Measurements from ENCODE around the gene SLC2A4.
"Not testable (repeated sequence)": the region's sequence is repeated elsewhere in the genome, so short reads cannot be mapped to it uniquely, and the experiment has no call there.

The SLC2A4 gene

GRCh38 chr17:7324438-7324779, 42.9 kb downstream of the SLC2A4 start:
- no peak for DNase-seq (ENCODE audit: low read depth, low spot score)

- no peak for DNase-seq (ENCODE audit: low read depth, low spot score)
These were observed 43.6 kb downstream of the SLC2A4 start for GRCh38 chr17:7325031-7325528.

- no peak for DNase-seq (ENCODE audit: low read depth, low spot score)
These were observed 44.7 kb downstream of the SLC2A4 start for GRCh38 chr17:7326186-7326585.

- DNase-seq (ENCODE audit: low read depth, low spot score) = no peak
These were observed 45.5 kb downstream of the SLC2A4 start for GRCh38 chr17:7327056-7327455.

- no peak for DNase-seq (ENCODE audit: low read depth, low spot score)
These were observed 46.0 kb downstream of the SLC2A4 start for GRCh38 chr17:7327501-7327900.

GRCh38 chr17:7328009-7328408, 46.5 kb downstream of the SLC2A4 start:
- no peak for DNase-seq (ENCODE audit: low read depth, low spot score)

GRCh38 chr17:7328840-7329373, 47.4 kb downstream of the SLC2A4 start, which contains the start of gene NEURL4:
NEURL4 (minus strand) TSS chr17:7329335; CDS start chr17:7329312, 23 bp downstream.
- no peak for DNase-seq (ENCODE audit: low read depth, low spot score)

- peak; percentile 88 for DNase-seq (ENCODE audit: low read depth, low spot score)
These were observed 48.0 kb downstream of the SLC2A4 start for GRCh38 chr17:7329374-7329996.

GRCh38 chr17:7329997-7330637, 48.6 kb downstream of the SLC2A4 start:
- DNase-seq (ENCODE audit: low read depth, low spot score) = peak; percentile 52

GRCh38 chr17:7330638-7331015, 49.1 kb downstream of the SLC2A4 start:
- DNase-seq (ENCODE audit: low read depth, low spot score) = no peak

GRCh38 chr17:7332111-7332510, 50.6 kb downstream of the SLC2A4 start:
- DNase-seq (ENCODE audit: low read depth, low spot score) = no peak

- DNase-seq (ENCODE audit: low read depth, low spot score) = not testable (repeated sequence)
These were observed 51.1 kb downstream of the SLC2A4 start for GRCh38 chr17:7332600-7333069.

GRCh38 chr17:7334938-7335538, 53.5 kb downstream of the SLC2A4 start:
- no peak for DNase-seq (ENCODE audit: low read depth, low spot score)

GRCh38 chr17:7335765-7336164, 54.2 kb downstream of the SLC2A4 start:
- DNase-seq (ENCODE audit: low read depth, low spot score) = not testable (repeated sequence)

GRCh38 chr17:7336240-7337175, 55.0 kb downstream of the SLC2A4 start, which contains the start of gene ACAP1:
ACAP1 (plus strand) TSS chr17:7336529; CDS start chr17:7336735, 206 bp downstream.
- DNase-seq (ENCODE audit: low read depth, low spot score) = peak; percentile 70

- not testable (repeated sequence) for DNase-seq (ENCODE audit: low read depth, low spot score)
These were observed 56.1 kb downstream of the SLC2A4 start for GRCh38 chr17:7337600-7337999.
